ENCODE measurements around the gene SPEF2. TPM values are rescaled to one million over a fixed set of nuclear protein-coding genes. Genes with fewer than 3 reads are reported as not detected.

SPEF2 gene
- total and polyA plus RNA-seq, 8 donors = 4.1 to 11.8 (median 6.2) TPM

- Histone ChIP-seq H3K36me3 (no peaks in the 10 kb centered on the region), H3K4me3 (no peak overlapping the region), H3K9me3 (no peaks in the 10 kb centered on the region), H3K27ac (no peak overlapping the region), H3K27me3 (no peaks in the 10 kb centered on the region), H3K4me1 (no peaks in the 10 kb centered on the region)
- WGBS, 2 donors = 58 to 64% methylated on average over 4 of the region's 4 CpGs
- ATAC-seq (no peak), DNase-seq (no peak), FAIRE-seq (no peak)
- no peak for TF ChIP-seq CTCF (IDR thresholded peaks at IDR 0.05)
- intact Hi-C loops (cut with DNase I) = no loop called here
Measured at GRCh38 chr5:35830587-35830986, 212.9 kb downstream of the SPEF2 start.

- Histone ChIP-seq H3K4me3 (no peak overlapping the region), H3K27me3 (no peaks in the 10 kb centered on the region), H3K27ac (no peak overlapping the region), H3K9me3 (no peaks in the 10 kb centered on the region), H3K4me1 (no peaks in the 10 kb centered on the region), H3K36me3 (no peaks in the 10 kb centered on the region)
- WGBS, 2 donors = 52 to 53% methylated on average over 2 of the region's 2 CpGs
- FAIRE-seq (no peak), ATAC-seq (no peak), DNase-seq (no peak)
- intact Hi-C loops (cut with DNase I) = no loop called here
- no peak for TF ChIP-seq CTCF (IDR thresholded peaks at IDR 0.05)
Measured at GRCh38 chr5:35832762-35833161, 215.1 kb downstream of the SPEF2 start.

GRCh38 chr5:35833224-35833623, 215.6 kb downstream of the SPEF2 start:
- no peaks in the 10 kb centered on the region for H3K9me3 ChIP-seq
- WGBS, 2 donors = 69 to 86% methylated on average over 2 of the region's 2 CpGs
- intact Hi-C loops (cut with DNase I) = no loop called here
- DNase-seq = no peak
- no peaks in the 10 kb centered on the region for H3K36me3 ChIP-seq
- H3K4me1 ChIP-seq = no peaks in the 10 kb centered on the region
- H3K27me3 ChIP-seq = no peaks in the 10 kb centered on the region
- no peak overlapping the region for H3K27ac ChIP-seq
- ATAC-seq = no peak
- H3K4me3 ChIP-seq = no peak overlapping the region
- FAIRE-seq = no peak
- no peak for TF ChIP-seq CTCF (IDR thresholded peaks at IDR 0.05)

GRCh38 chr5:35835796-35836742, 218.4 kb downstream of the SPEF2 start:
- no peak for FAIRE-seq
- no peaks in the 10 kb centered on the region for H3K9me3 ChIP-seq
- no peaks in the 10 kb centered on the region for H3K4me1 ChIP-seq
- H3K4me3 ChIP-seq = no peak overlapping the region
- TF ChIP-seq CTCF (IDR thresholded peaks at IDR 0.05) = no peak
- no peaks in the 10 kb centered on the region for H3K27me3 ChIP-seq
- DNase-seq = no peak
- WGBS, 2 donors = 60 to 66% methylated on average over 7 of the region's 7 CpGs
- no peak overlapping the region for H3K27ac ChIP-seq
- intact Hi-C loops (cut with DNase I) = no loop called here
- no peaks in the 10 kb centered on the region for H3K36me3 ChIP-seq
- ATAC-seq = no peak

All from pancreas (tissue), 10 donors.